PFSK-1 (cell line): ENCODE measurements around the gene TNFAIP8L1.

Experiments used
- POLR2AphosphoS5 ChIP-seq: IDR thresholded peaks from 2 replicates; pipeline ENCODE4 v1.6.1; 2012; ENCODE audit warnings: low read depth, mild to moderate bottlenecking, control low read depth, low read length, moderate library complexity
- REST ChIP-seq, 2 experiments: IDR thresholded peaks; 2 replicates each; pipeline versions ENCODE4 v1.6.1 to v1.8.0; 2011 to 2012; ENCODE audit warnings: low read depth in 2 of 2, low read length in 2 of 2, control low read depth in 1 of 2, inconsistent platforms in 1 of 2, mild to moderate bottlenecking in 1 of 2, moderate library complexity in 1 of 2; ENCODE audit not compliant: insufficient read depth in 1 of 2
- SIN3A ChIP-seq: IDR thresholded peaks from 2 replicates; pipeline ENCODE4 v1.6.1; 2012; ENCODE audit warnings: mild to moderate bottlenecking, low read length, moderate library complexity, borderline replicate concordance; ENCODE audit not compliant: insufficient read depth
- TAF1 ChIP-seq: IDR thresholded peaks from 2 replicates; pipeline ENCODE4 v1.6.1; 2012; ENCODE audit warnings: low read length, control low read depth, borderline replicate concordance; ENCODE audit not compliant: insufficient read depth

- TF ChIP-seq TAF1 (no peak), POLR2AphosphoS5 (no peak), REST (IDR thresholded peaks at IDR 0.05; ENCODE audit: insufficient read depth in 1 of 2, low read depth in 2 of 2, low read length in 2 of 2) (no peak), SIN3A (no peak)
Observed at GRCh38 chr19:4650159-4650558, 10.8 kb downstream of the TNFAIP8L1 start.
